Measurements from ENCODE around the gene RAB7B. TPM values are rescaled to one million over a fixed set of nuclear protein-coding genes. Genes with fewer than 3 reads are reported as not detected.

The RAB7B gene
- total and polyA plus RNA-seq, 9 of the 15 experiments (the other 6 are each of a cell fraction or from before 2014, with no cell fraction given): 0.03 to 0.29 (median 0.07) TPM; not detected in 4

GRCh38 chr1:206047271-206047670 lies 44.1 kb upstream of the RAB7B start (continued):
- TF ChIP-seq ETS1 (conservative IDR thresholded peaks at IDR 0.05; ENCODE audit: control insufficient read depth, low read depth, low read length): no peak
- no peak for TF ChIP-seq NFE2 (IDR thresholded peaks at IDR 0.05; ENCODE audit: low read depth)
- no peak for TF ChIP-seq THRA (IDR thresholded peaks at IDR 0.05)
- no peak for TF ChIP-seq ZNF124 (CRISPR knock-in tag; IDR thresholded peaks at IDR 0.05)
- no peak for TF ChIP-seq ILK (tag; IDR thresholded peaks at IDR 0.05; ENCODE audit: borderline replicate concordance, low read depth)
- TF ChIP-seq HOMEZ (CRISPR knock-in tag; IDR thresholded peaks at IDR 0.05): no peak

- no peak overlapping the region for H3K27ac ChIP-seq (ENCODE audit: extremely low read depth, low read depth, low read length)
- H3K36me3 ChIP-seq (ENCODE audit: control insufficient read depth, insufficient read depth, low read length): no peaks in the 10 kb centered on the region
- no peak for TF ChIP-seq BMI1 (IDR thresholded peaks at IDR 0.05; ENCODE audit: low read length)
- TF ChIP-seq MEIS2 (IDR thresholded peaks at IDR 0.05; ENCODE audit: partially characterized antibody): no peak
- TF ChIP-seq MED1 (CRISPR knock-in tag; IDR thresholded peaks at IDR 0.05; ENCODE audit: borderline replicate concordance): no peak
- TF ChIP-seq KAT2B (IDR thresholded peaks at IDR 0.05; ENCODE audit: low read depth, low read length): no peak
- TF ChIP-seq VEZF1 (CRISPR knock-in tag; IDR thresholded peaks at IDR 0.05): no peak
- no peak for TF ChIP-seq TCFL5 (CRISPR knock-in tag; conservative IDR thresholded peaks at IDR 0.05)
- no peak for TF ChIP-seq CREM (IDR thresholded peaks at IDR 0.05; ENCODE audit: low read depth)
- TF ChIP-seq ZNF830 (CRISPR knock-in tag; IDR thresholded peaks at IDR 0.05): no peak
- no peak for DNase-seq (ENCODE audit: extremely low read depth in 1 of 4, low spot score in 3 of 4)
- no peaks in the 10 kb centered on the region for H4K20me1 ChIP-seq (replicated peaks; ENCODE audit: control insufficient read depth, insufficient read depth, low read length)
- no peak overlapping the region for H3K4me2 ChIP-seq (ENCODE audit: insufficient read depth, low read length)
- CTCF ChIA-PET (ENCODE audit: low intra/inter-chr PET ratio): interaction anchor here (0.6 kb wide), 1 partner anchor 401 kb away, joined by 3 read pairs; no protein-coding TSS in a partner anchor
- H3K9me1 ChIP-seq (ENCODE audit: control insufficient read depth, insufficient read depth, low read length): no peaks in the 10 kb centered on the region
- peaks cover 24 to 42% of the 10 kb centered on the region in 2 experiments for H3K27me3 ChIP-seq (ENCODE audit: control insufficient read depth in 2 of 2, insufficient read depth in 2 of 2, low read length in 2 of 2)
- ATAC-seq: peak; percentile 35; the same call in 2 of the 3 replicates
- under 1% methylated on average over 6 of the region's 7 CpGs for WGBS (ENCODE audit: insufficient coverage, low coverage, missing lambda C conversion rate)
- no peaks in the 10 kb centered on the region for H3K4me1 ChIP-seq (replicated peaks in 1 of 2; ENCODE audit: control insufficient read depth in 2 of 2, insufficient read depth in 2 of 2, low read length in 2 of 2)
- FAIRE-seq: no peak
- no peak overlapping the region for H3K9ac ChIP-seq (ENCODE audit: insufficient read depth in 1 of 2, low read depth in 2 of 2, low read length in 2 of 2)
- BruUV-seq (replicated peaks): no TSS peak
- H2AFZ ChIP-seq (ENCODE audit: low read depth, low read length): no peak overlapping the region
- POLR2A ChIA-PET: interaction anchor here (0.8 kb wide), 1 partner anchor 1001 kb away, joined by 3 read pairs; no protein-coding TSS in a partner anchor
- H3K9me3 ChIP-seq (replicated peaks; ENCODE audit: control insufficient read depth, insufficient read depth, low read depth, low read length): no peaks in the 10 kb centered on the region
- H3K4me3 ChIP-seq: no peak overlapping the region
- intact Hi-C loops (cut with micrococcal nuclease) (no loop called here), in situ Hi-C loops (cut with MboI) (no loop called here)
- no peaks in the 10 kb centered on the region for H3K79me2 ChIP-seq (ENCODE audit: control insufficient read depth, insufficient read depth, low read length)
Observed at GRCh38 chr1:206041640-206042039, 38.4 kb upstream of the RAB7B start.
